Daoy (cell line): ENCODE results near the gene TRAP1. TPM values are rescaled to one million over a fixed set of nuclear protein-coding genes. Genes with fewer than 3 reads are reported as not detected.

Experiments used
- DNase-seq: peaks from one replicate; pipeline ENCODE4 v3.0.0-alpha.2; 2015; ENCODE audit warnings: low read depth
- total RNA-seq: library from RNA; depleted of rRNA; stranded (reverse); fragments of >200 nt; shearing (Covaris generic); gene quantifications from 2 replicates; pipeline ENCODE4 v1.2.3, GENCODE V29; 2014

The TRAP1 gene
- total RNA-seq, 1 experiment from 2014 or later: 72.8 TPM

GRCh38 chr16:3651461-3652372, 65.6 kb downstream of the TRAP1 start:
- no peak for DNase-seq

GRCh38 chr16:3650631-3651265, 66.6 kb downstream of the TRAP1 start:
- DNase-seq: no peak

- DNase-seq: no peak
Observed at GRCh38 chr16:3646348-3646920, 70.9 kb downstream of the TRAP1 start.

- no peak for DNase-seq
Observed at GRCh38 chr16:3645504-3646347, 71.6 kb downstream of the TRAP1 start.

GRCh38 chr16:3645108-3645503, 72.2 kb downstream of the TRAP1 start:
- no peak for DNase-seq

- DNase-seq: no peak
Observed at GRCh38 chr16:3643095-3643730, 74.1 kb downstream of the TRAP1 start.

- DNase-seq: peak; percentile 37
Observed at GRCh38 chr16:3642397-3643094, 74.8 kb downstream of the TRAP1 start.

GRCh38 chr16:3641801-3642396, 75.4 kb downstream of the TRAP1 start:
- no peak for DNase-seq

GRCh38 chr16:3640632-3641501, 76.5 kb downstream of the TRAP1 start:
- no peak for DNase-seq

- no peak for DNase-seq
Observed at GRCh38 chr16:3640207-3640606, 77.1 kb downstream of the TRAP1 start.

GRCh38 chr16:3638916-3639644, 78.2 kb downstream of the TRAP1 start:
- DNase-seq: no peak

- no peak for DNase-seq
Observed at GRCh38 chr16:3637371-3637923, 79.9 kb downstream of the TRAP1 start.

GRCh38 chr16:3625911-3626732, 91.2 kb downstream of the TRAP1 start:
- no peak for DNase-seq

- no peak for DNase-seq
Observed at GRCh38 chr16:3625331-3625730, 92.0 kb downstream of the TRAP1 start.

- DNase-seq: no peak
Observed at GRCh38 chr16:3623642-3624041, 93.7 kb downstream of the TRAP1 start.

- DNase-seq: peak; percentile 22
Observed at GRCh38 chr16:3618769-3619141, 98.6 kb downstream of the TRAP1 start.
